ENCODE measurements around the gene PLPP4. TPM values are rescaled to one million over a fixed set of nuclear protein-coding genes. Genes with fewer than 3 reads are reported as not detected.

PLPP4 gene
- total RNA-seq, 1 donor from 2014 or later: 2.0 TPM

GRCh38 chr10:120428754-120429153 is 28.3 kb upstream of the PLPP4 start:
- Mint-ChIP-seq H3K4me1 (ENCODE audit: unreplicated experiment) (peaks cover 18% of the 10 kb centered on the region), H3K27me3 (ENCODE audit: unreplicated experiment) (peaks cover 2% of the 10 kb centered on the region), H3K36me3 (ENCODE audit: unreplicated experiment) (no peaks in the 10 kb centered on the region), H3K27ac (ENCODE audit: unreplicated experiment) (peak overlapping the region; percentile 29), H3K9me3 (ENCODE audit: unreplicated experiment) (peaks cover 5% of the 10 kb centered on the region), H3K4me3 (ENCODE audit: unreplicated experiment) (no peak overlapping the region)
- TF ChIP-seq CTCF (IDR thresholded peaks at IDR 0.05): no peak
- no peak for DNase-seq (ENCODE audit: extremely low spot score, unreplicated experiment)

GRCh38 chr10:120429395-120429794 is 27.6 kb upstream of the PLPP4 start:
- H3K4me1 Mint-ChIP-seq (ENCODE audit: unreplicated experiment): peaks cover 12% of the 10 kb centered on the region
- TF ChIP-seq CTCF (IDR thresholded peaks at IDR 0.05): no peak
- H3K27me3 Mint-ChIP-seq (ENCODE audit: unreplicated experiment): peaks cover 2% of the 10 kb centered on the region
- no peak overlapping the region for H3K27ac Mint-ChIP-seq (ENCODE audit: unreplicated experiment)
- DNase-seq (ENCODE audit: extremely low spot score, unreplicated experiment): no peak
- H3K4me3 Mint-ChIP-seq (ENCODE audit: unreplicated experiment): no peak overlapping the region
- no peaks in the 10 kb centered on the region for H3K36me3 Mint-ChIP-seq (ENCODE audit: unreplicated experiment)
- H3K9me3 Mint-ChIP-seq (ENCODE audit: unreplicated experiment): peaks cover 5% of the 10 kb centered on the region

GRCh38 chr10:120431251-120431651 is 25.8 kb upstream of the PLPP4 start:
- no peak for TF ChIP-seq CTCF (IDR thresholded peaks at IDR 0.05)
- H3K4me1 Mint-ChIP-seq (ENCODE audit: unreplicated experiment): peaks cover 11% of the 10 kb centered on the region
- H3K27me3 Mint-ChIP-seq (ENCODE audit: unreplicated experiment): peaks cover 2% of the 10 kb centered on the region
- no peaks in the 10 kb centered on the region for H3K36me3 Mint-ChIP-seq (ENCODE audit: unreplicated experiment)
- no peak for DNase-seq (ENCODE audit: extremely low spot score, unreplicated experiment)
- H3K27ac Mint-ChIP-seq (ENCODE audit: unreplicated experiment): no peak overlapping the region
- no peaks in the 10 kb centered on the region for H3K9me3 Mint-ChIP-seq (ENCODE audit: unreplicated experiment)
- H3K4me3 Mint-ChIP-seq (ENCODE audit: unreplicated experiment): no peak overlapping the region

GRCh38 chr10:120432209-120432608 is 24.8 kb upstream of the PLPP4 start:
- Mint-ChIP-seq H3K27ac (ENCODE audit: unreplicated experiment) (no peak overlapping the region), H3K4me1 (ENCODE audit: unreplicated experiment) (peaks cover 9% of the 10 kb centered on the region)
- no peak for DNase-seq (ENCODE audit: extremely low spot score, unreplicated experiment)

GRCh38 chr10:120433141-120433540 is 23.9 kb upstream of the PLPP4 start:
- peaks cover 2% of the 10 kb centered on the region for H3K27me3 Mint-ChIP-seq (ENCODE audit: unreplicated experiment)
- no peaks in the 10 kb centered on the region for H3K36me3 Mint-ChIP-seq (ENCODE audit: unreplicated experiment)
- peaks cover 9% of the 10 kb centered on the region for H3K4me1 Mint-ChIP-seq (ENCODE audit: unreplicated experiment)
- no peak overlapping the region for H3K4me3 Mint-ChIP-seq (ENCODE audit: unreplicated experiment)
- no peaks in the 10 kb centered on the region for H3K9me3 Mint-ChIP-seq (ENCODE audit: unreplicated experiment)
- DNase-seq (ENCODE audit: extremely low spot score, unreplicated experiment): no peak
- no peak for TF ChIP-seq CTCF (IDR thresholded peaks at IDR 0.05)
- no peak overlapping the region for H3K27ac Mint-ChIP-seq (ENCODE audit: unreplicated experiment)

More at GRCh38 chr10:120432209-120432608, 24.8 kb upstream of the PLPP4 start:
- Mint-ChIP-seq H3K4me3 (ENCODE audit: unreplicated experiment) (no peak overlapping the region), H3K36me3 (ENCODE audit: unreplicated experiment) (no peaks in the 10 kb centered on the region), H3K9me3 (ENCODE audit: unreplicated experiment) (no peaks in the 10 kb centered on the region), H3K27me3 (ENCODE audit: unreplicated experiment) (peaks cover 2% of the 10 kb centered on the region)
- no peak for TF ChIP-seq CTCF (IDR thresholded peaks at IDR 0.05)

Data from osteocyte (in vitro differentiated cells).